Medulla oblongata (tissue), 1 donor: ENCODE data around the gene ITPK1.

Source experiments
- DNase-seq: peaks from one replicate; pipeline ENCODE4 v3.0.0-alpha.2; 2015; ENCODE audit errors: extremely low spot score

The ITPK1 gene

GRCh38 chr14:93105362-93105761 lies 10.4 kb downstream of the ITPK1 start:
- no peak for DNase-seq

- DNase-seq: no peak
Observed at GRCh38 chr14:93104961-93105360, 10.8 kb downstream of the ITPK1 start.

- no peak for DNase-seq
Observed at GRCh38 chr14:93103392-93104080, 12.2 kb downstream of the ITPK1 start.

- no peak for DNase-seq
Observed at GRCh38 chr14:93102141-93102540, 13.6 kb downstream of the ITPK1 start.

GRCh38 chr14:93101181-93101580 lies 14.5 kb downstream of the ITPK1 start:
- DNase-seq: no peak

GRCh38 chr14:93100570-93100969 lies 15.2 kb downstream of the ITPK1 start:
- no peak for DNase-seq

- no peak for DNase-seq
Observed at GRCh38 chr14:93100100-93100499, 15.6 kb downstream of the ITPK1 start.

GRCh38 chr14:93099643-93100042 lies 16.1 kb downstream of the ITPK1 start:
- DNase-seq: no peak

GRCh38 chr14:93099196-93099595 lies 16.5 kb downstream of the ITPK1 start:
- DNase-seq: no peak

GRCh38 chr14:93096691-93097322 lies 18.9 kb downstream of the ITPK1 start:
- DNase-seq: no peak

- no peak for DNase-seq
Observed at GRCh38 chr14:93095742-93096510, 19.8 kb downstream of the ITPK1 start.

- no peak for DNase-seq
Observed at GRCh38 chr14:93094121-93094918, 21.4 kb downstream of the ITPK1 start.

- DNase-seq: no peak
Observed at GRCh38 chr14:93092606-93093556, 22.8 kb downstream of the ITPK1 start.

GRCh38 chr14:93091666-93092065 lies 24.1 kb downstream of the ITPK1 start:
- DNase-seq: no peak

GRCh38 chr14:93090826-93091555 lies 24.7 kb downstream of the ITPK1 start:
- DNase-seq: peak; percentile 74

GRCh38 chr14:93089521-93090269 lies 26.0 kb downstream of the ITPK1 start:
- DNase-seq: no peak

GRCh38 chr14:93086441-93087055 lies 29.2 kb downstream of the ITPK1 start:
- no peak for DNase-seq

- no peak for DNase-seq
Observed at GRCh38 chr14:93085911-93086310, 29.8 kb downstream of the ITPK1 start.
